GM12891 (cell line): ENCODE results near the gene MRPL47.

Experiments
- DNase-seq: peaks from one replicate; pipeline ENCODE4 v3.0.0; 2011; ENCODE audit warnings: low spot score; ENCODE audit not compliant: insufficient read length
- FAIRE-seq: peaks from 2 replicates; lab custom pipeline; 2011; peaks lifted over from hg19 to GRCh38; lab: Jason Lieb, UNC
- PAX5 ChIP-seq: IDR thresholded peaks from 2 replicates; pipeline ENCODE4 v1.6.1; 2011; ENCODE audit warnings: low read length, moderate library complexity, mild to moderate bottlenecking; ENCODE audit not compliant: insufficient read depth, severe bottlenecking
- POLR2A ChIP-seq: IDR thresholded peaks from 2 replicates; pipeline ENCODE4 v1.6.1; 2011; ENCODE audit warnings: low read depth, low read length, control low read depth
- POLR2AphosphoS5 ChIP-seq: IDR thresholded peaks from 2 replicates; pipeline ENCODE4 v1.6.1; 2011; ENCODE audit warnings: low read depth, low read length, control low read depth
- POU2F2 ChIP-seq: IDR thresholded peaks from 2 replicates; pipeline ENCODE4 v1.6.1; 2011; ENCODE audit warnings: low read depth, mild to moderate bottlenecking, control low read depth, low read length, moderate library complexity
- SPI1 ChIP-seq: IDR thresholded peaks from 2 replicates; pipeline ENCODE4 v1.6.1; 2011; ENCODE audit warnings: low read depth, low read length, control low read depth
- TAF1 ChIP-seq: IDR thresholded peaks from 2 replicates; pipeline ENCODE4 v1.6.1; 2011; ENCODE audit warnings: low read depth, low read length, control low read depth

MRPL47 gene

DNA sequence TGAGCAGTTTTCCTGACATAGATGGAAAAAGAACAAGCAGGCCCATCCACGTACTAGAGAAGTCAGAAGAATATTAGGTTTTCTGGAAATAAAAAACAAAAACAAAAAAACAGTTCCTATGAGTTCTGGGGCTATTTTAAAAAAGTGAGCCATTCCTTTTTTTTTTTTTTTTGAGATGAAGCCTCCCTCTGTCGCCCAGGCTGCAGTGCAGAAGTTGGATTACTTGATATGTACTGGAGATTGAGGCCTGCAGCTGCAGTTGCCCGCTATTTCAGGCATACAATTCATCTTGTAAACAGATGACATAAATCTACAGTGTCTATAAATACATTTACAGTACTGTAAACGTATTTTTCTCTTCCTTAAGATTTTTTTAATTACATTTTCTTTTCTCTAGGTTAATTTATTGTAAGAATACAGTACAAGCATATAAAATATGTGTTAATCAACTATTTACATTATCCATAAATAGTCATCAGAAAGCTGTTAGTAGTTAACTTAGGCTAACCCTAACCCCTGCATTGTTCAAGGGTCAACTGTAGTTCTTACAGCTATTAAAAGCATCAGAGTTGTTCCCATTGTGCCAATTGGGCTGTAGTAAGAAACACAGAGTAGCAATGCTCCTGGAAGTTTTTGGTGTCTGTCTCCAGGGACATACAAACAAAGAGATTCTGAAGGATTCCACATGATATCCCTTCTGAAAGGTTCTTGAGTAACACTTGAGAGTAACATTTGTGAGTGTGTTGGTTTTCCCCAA lies 52.9 kb downstream of the MRPL47 start:
- DNase-seq (no peak), FAIRE-seq (no peak)
- TF ChIP-seq SPI1 (no peak), POLR2A (no peak), PAX5 (no peak), POLR2AphosphoS5 (no peak), TAF1 (no peak), POU2F2 (no peak)

DNA sequence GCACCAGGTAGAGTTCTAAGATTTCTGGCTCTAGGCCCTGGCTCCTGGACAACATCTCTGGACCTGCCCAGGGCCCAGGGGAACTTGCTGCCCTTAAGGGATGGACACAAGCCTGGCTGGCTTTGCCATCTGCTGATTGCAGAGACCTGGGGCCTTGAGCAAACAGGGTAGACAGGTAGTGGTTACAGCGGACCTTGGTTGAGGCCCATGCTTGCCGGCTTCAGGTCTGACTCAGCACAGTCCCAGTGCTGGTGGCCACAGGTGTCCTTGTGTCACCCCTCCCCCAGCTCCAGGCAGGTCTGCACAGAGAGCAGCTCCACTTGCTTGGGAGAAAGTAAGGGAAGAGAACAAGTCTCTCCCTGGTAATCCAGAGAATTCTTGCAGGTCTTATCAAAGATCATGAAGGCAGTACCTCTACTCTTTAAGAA lies 57.6 kb downstream of the MRPL47 start:
- TF ChIP-seq TAF1 (no peak), POU2F2 (no peak), PAX5 (no peak), SPI1 (no peak), POLR2AphosphoS5 (no peak)
- no peak for FAIRE-seq
- DNase-seq = no peak

DNA sequence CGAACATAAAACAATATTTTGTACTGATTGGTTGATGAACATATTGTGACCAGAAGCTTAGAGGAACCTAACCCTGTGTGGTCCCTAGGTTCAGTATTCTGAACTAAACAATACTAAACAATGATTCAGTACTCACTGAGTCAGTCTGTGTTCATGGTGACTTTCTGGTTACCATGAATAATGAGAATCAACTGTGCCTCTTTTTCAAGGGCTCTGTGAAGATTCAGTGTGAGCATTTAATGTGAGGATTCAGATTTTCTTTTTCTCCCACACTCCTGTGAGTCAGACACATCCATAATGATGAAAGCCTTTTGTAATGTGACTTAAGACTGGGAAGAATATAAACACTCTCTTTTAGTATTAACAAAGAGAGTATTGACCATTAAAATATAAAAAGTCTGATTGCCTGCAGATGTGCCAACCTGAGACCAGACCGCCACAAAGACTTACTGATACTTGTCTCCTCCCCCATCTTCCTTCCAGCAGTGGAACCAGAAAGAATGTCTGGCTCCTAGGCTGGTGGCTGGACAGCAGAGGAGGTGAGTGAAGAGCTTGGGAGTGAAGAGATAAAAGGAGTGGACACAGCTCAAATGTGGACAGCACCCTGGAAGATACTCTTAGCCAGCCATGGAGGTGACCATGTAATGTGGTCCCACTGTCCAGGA lies 59.3 kb downstream of the MRPL47 start:
- no peak for DNase-seq
- no peak for TF ChIP-seq TAF1
- no peak for TF ChIP-seq POLR2AphosphoS5
- TF ChIP-seq PAX5 = no peak
- no peak for FAIRE-seq

GRCh38 chr3:179542375-179542774 lies 62.1 kb downstream of the MRPL47 start:
- DNase-seq = no peak
- TF ChIP-seq TAF1 (no peak), POLR2AphosphoS5 (no peak), PAX5 (no peak), POU2F2 (no peak), SPI1 (no peak), POLR2A (no peak)
- FAIRE-seq = no peak

- no peak for TF ChIP-seq POU2F2
- no peak for TF ChIP-seq POLR2A
- TF ChIP-seq SPI1 = no peak
- TF ChIP-seq POLR2AphosphoS5 = no peak
- no peak for TF ChIP-seq TAF1
- no peak for TF ChIP-seq PAX5
- no peak for FAIRE-seq
Measured at GRCh38 chr3:179541596-179541995, 62.8 kb downstream of the MRPL47 start.

GRCh38 chr3:179541094-179541493 lies 63.3 kb downstream of the MRPL47 start:
- DNase-seq = no peak
- no peak for FAIRE-seq
- TF ChIP-seq TAF1 (no peak), POU2F2 (no peak), PAX5 (no peak), POLR2A (no peak), POLR2AphosphoS5 (no peak), SPI1 (no peak)

More at GRCh38 chr3:179541596-179541995, 62.8 kb downstream of the MRPL47 start:
- DNase-seq = no peak
